Bronchial epithelial cell (primary cell): ENCODE measurements around the gene DLGAP4. TPM values are rescaled to one million over a fixed set of nuclear protein-coding genes. Genes with fewer than 3 reads are reported as not detected.

ENCODE experiments used
- DNase-seq: peaks from one replicate; pipeline ENCODE4 v3.0.0-alpha.2; 2010; ENCODE audit warnings: low read depth
- FAIRE-seq: peaks from 2 replicates; lab custom pipeline; 2011; peaks lifted over from hg19 to GRCh38; lab: Jason Lieb, UNC
- H3K27me3 ChIP-seq: 2 replicates; pipeline ENCODE4 v1.5.1; 2011; ENCODE audit warnings: low read length; ENCODE audit not compliant: control insufficient read depth, insufficient read depth
- H3K36me3 ChIP-seq: 2 replicates; pipeline ENCODE4 v1.5.1; 2011; ENCODE audit warnings: low read length; ENCODE audit not compliant: control insufficient read depth, insufficient read depth
- H3K4me3 ChIP-seq: 2 replicates; pipeline ENCODE4 v1.5.1; 2011; ENCODE audit warnings: mild to moderate bottlenecking, low read depth, low read length, control low read depth
- total RNA-seq: library from RNA; depleted of rRNA; stranded (reverse); fragments of >200 nt; gene quantifications from 2 replicates; pipeline ENCODE4 v1.2.1, GENCODE V29; 2014
- TF ChIP-seq, protein P1 (sequence below): IDR thresholded peaks from 2 replicates; pipeline ENCODE4 v1.5.1; 2011; ENCODE audit warnings: mild to moderate bottlenecking, moderate library complexity, low read length, control low read depth, inconsistent platforms; ENCODE audit not compliant: insufficient read depth, severe bottlenecking

The DLGAP4 gene
- total RNA-seq, 1 donor from 2014 or later = 5.5 TPM

GRCh38 chr20:36362261-36362660 lies 56.1 kb downstream of the DLGAP4 start:
- H3K36me3 ChIP-seq = no peaks in the 10 kb centered on the region
- H3K27me3 ChIP-seq = peaks cover 1% of the 10 kb centered on the region
- FAIRE-seq (no peak), DNase-seq (no peak)
- TF ChIP-seq, protein P1, sequence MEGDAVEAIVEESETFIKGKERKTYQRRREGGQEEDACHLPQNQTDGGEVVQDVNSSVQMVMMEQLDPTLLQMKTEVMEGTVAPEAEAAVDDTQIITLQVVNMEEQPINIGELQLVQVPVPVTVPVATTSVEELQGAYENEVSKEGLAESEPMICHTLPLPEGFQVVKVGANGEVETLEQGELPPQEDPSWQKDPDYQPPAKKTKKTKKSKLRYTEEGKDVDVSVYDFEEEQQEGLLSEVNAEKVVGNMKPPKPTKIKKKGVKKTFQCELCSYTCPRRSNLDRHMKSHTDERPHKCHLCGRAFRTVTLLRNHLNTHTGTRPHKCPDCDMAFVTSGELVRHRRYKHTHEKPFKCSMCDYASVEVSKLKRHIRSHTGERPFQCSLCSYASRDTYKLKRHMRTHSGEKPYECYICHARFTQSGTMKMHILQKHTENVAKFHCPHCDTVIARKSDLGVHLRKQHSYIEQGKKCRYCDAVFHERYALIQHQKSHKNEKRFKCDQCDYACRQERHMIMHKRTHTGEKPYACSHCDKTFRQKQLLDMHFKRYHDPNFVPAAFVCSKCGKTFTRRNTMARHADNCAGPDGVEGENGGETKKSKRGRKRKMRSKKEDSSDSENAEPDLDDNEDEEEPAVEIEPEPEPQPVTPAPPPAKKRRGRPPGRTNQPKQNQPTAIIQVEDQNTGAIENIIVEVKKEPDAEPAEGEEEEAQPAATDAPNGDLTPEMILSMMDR = no peak
- H3K4me3 ChIP-seq = no peak overlapping the region

DNA sequence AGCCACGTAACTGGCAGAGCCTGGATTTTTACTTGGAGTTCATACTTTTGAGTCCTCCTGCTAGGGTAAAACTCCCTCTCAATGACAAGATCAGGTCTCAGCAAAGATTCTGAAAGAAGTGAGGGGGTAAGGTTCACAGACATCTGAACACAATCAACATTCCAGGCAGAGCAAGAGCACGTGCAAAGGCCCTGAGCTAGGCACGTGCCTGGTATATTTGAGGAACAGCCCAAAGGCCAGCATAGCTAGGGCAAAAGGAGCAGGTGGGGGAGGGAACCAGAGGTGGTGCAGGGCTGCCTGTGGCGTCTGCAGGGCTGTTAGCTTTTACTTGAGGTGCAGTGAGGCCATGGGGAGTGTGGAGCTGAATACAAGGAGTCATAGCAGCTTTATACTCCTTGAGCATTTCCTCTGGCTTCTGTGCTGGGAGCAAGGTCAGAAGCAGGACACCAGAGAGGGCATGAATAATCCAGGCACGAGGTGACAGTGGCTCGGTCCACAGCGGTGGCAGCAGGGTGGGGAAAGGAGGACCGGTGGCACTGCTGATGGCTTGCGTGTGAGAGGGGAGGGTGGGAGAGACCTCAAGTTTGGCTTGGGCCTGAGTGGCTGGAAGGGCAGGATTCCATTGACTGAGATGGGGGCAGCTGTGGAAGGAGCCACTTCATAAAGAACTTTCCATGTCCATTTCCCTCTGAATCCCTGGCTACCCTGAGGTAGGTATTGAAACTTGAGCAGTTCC lies 57.0 kb downstream of the DLGAP4 start:
- Histone ChIP-seq H3K4me3 (no peak overlapping the region), H3K27me3 (peaks cover 1% of the 10 kb centered on the region), H3K36me3 (no peaks in the 10 kb centered on the region)
- DNase-seq (no peak), FAIRE-seq (no peak)
- TF ChIP-seq, protein P1 = no peak

- no peak for DNase-seq
- peaks cover 1% of the 10 kb centered on the region for H3K27me3 ChIP-seq
- TF ChIP-seq, protein P1 = no peak
- FAIRE-seq = no peak
- no peak overlapping the region for H3K4me3 ChIP-seq
- no peaks in the 10 kb centered on the region for H3K36me3 ChIP-seq
These were observed 58.4 kb downstream of the DLGAP4 start for GRCh38 chr20:36364506-36364905.

DNA sequence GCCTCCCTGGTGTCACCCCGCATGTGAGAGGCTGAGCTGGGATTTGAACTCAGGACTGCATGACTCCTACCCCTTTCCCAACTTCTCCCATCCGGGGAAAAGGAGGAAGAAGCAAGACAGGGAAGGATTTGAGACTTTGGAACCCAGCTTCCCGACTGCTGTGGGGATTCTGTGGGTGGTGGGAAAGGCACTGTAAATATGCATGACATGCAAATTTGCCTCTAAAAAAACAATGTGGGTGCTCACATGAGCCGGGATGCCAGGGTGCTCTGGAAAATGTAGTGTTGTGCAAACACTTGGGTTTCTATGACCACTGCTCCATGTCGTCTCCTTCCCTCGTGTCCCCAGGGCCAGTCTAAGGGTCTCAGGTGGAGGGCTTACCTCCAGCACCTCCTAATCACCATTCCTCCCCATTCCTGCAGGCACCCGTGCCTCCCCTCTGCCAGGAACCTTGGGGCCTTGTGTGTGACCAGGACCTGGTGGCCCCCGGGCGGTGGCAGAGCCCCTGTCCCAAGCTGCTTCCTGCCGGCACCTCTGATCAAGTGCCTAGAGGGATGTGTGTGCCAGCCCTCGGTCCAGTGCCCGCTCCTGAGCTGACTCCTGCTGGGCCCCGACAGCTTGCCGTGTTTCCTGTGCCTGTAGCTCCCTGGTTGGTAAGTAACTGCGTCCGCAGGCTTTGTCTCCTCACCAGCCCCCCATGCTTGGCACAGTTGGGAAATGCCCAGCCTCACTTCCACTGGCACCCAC lies 60.7 kb downstream of the DLGAP4 start:
- FAIRE-seq = peak; percentile 86

DNA sequence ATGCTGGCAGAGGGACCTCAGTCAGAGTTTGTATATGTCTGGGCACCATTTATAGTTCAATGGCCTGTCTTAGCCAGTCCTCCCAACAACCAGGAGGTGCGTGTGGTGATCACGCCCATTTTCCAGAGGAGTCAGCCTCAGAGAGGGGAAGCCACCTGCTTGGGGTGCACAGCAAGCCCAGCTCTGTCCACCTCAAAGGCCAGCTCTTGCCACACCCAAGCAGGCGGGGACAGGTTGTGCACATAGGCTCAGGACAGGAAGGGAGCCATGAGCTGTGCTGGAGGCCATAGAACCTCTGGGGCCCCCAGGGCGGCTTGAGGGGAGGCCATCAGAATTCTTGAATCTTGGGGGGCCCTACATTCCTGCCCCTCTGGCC lies 61.2 kb downstream of the DLGAP4 start:
- H3K36me3 ChIP-seq = no peaks in the 10 kb centered on the region
- H3K27me3 ChIP-seq = peaks cover 1% of the 10 kb centered on the region
- FAIRE-seq (no peak), DNase-seq (no peak)
- TF ChIP-seq, protein P1 = no peak
- H3K4me3 ChIP-seq = no peak overlapping the region

More for the DNA sequence above, 60.7 kb downstream of the DLGAP4 start:
- Histone ChIP-seq H3K4me3 (no peak overlapping the region), H3K27me3 (peaks cover 1% of the 10 kb centered on the region), H3K36me3 (no peaks in the 10 kb centered on the region)
- TF ChIP-seq, protein P1 = no peak
- DNase-seq = no peak
